ENCODE measurements around the gene NIPBL.

Gene NIPBL

DNA sequence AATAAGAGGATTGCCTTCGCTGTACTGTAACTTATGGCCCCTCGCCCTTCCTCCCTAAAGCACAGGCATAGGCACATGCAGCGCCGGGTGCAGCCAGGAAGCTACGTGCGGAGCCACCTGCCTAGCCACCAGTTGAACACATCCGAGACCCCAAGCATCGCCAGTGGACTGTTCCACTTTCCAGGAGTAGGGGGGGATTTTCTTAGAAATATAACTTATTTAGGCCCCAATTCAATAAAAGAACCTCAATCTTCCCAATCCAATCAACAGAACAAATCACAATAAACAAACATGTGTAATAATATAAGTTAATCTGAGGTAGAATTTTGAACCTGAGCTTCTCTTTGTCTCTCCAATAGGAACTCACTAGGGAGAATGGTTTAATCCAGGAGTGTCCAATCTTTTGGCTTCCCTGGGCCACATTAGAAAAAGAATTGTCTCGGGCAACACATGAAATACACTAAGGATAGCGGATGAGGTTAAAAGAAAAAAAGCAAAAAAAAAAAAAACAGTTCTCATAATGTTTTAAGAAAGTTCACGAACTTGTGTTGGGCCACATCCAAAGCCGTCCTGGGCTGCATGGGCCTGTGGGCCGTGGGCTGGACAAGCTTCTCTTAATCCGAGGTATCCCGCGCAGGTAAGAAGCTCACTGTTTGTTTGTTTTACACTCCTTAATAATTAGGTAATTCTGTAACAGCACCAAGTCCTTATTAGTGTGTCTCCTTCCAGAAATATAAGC, 22.0 kb upstream of the NIPBL start:
- no peak for TF ChIP-seq POLR2A (IDR thresholded peaks at IDR 0.05; ENCODE audit: low read depth, low read length)
- TF ChIP-seq POU2F2 (IDR thresholded peaks at IDR 0.05; ENCODE audit: low read depth, low read length): no peak
- TF ChIP-seq SPI1 (IDR thresholded peaks at IDR 0.05; ENCODE audit: low read depth, low read length): no peak
- TF ChIP-seq POLR2AphosphoS5 (IDR thresholded peaks at IDR 0.05; ENCODE audit: low read depth, low read length): no peak
- TF ChIP-seq TAF1 (IDR thresholded peaks at IDR 0.05; ENCODE audit: low read depth, low read length): no peak
- no peak for TF ChIP-seq PAX5 (IDR thresholded peaks at IDR 0.05; ENCODE audit: insufficient read depth, low read length, severe bottlenecking)
- FAIRE-seq: no peak

DNA sequence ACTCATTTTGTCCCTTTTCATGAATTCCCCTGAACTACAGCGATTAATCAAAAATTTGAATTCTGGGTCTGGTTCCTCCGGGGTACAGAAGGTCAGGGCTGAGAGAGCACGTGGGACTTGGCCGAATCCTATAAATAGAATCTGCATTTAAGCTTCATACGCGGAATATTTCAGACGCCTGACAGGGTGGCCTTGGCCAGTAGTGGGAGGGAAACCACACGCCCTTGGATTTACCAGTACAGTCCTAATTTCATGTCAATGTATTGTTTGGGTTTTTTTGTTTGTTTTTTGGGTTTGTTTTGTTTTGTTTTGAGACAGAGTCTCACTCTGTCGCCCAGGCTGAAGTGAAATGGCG, 21.5 kb upstream of the NIPBL start:
- DNase-seq (ENCODE audit: insufficient read length, low spot score) (no peak), FAIRE-seq (no peak)
- TF ChIP-seq SPI1 (IDR thresholded peaks at IDR 0.05; ENCODE audit: low read depth, low read length) (no peak), POLR2AphosphoS5 (IDR thresholded peaks at IDR 0.05; ENCODE audit: low read depth, low read length) (no peak), POLR2A (IDR thresholded peaks at IDR 0.05; ENCODE audit: low read depth, low read length) (no peak), TAF1 (IDR thresholded peaks at IDR 0.05; ENCODE audit: low read depth, low read length) (no peak), POU2F2 (IDR thresholded peaks at IDR 0.05; ENCODE audit: low read depth, low read length) (no peak), PAX5 (IDR thresholded peaks at IDR 0.05; ENCODE audit: insufficient read depth, low read length, severe bottlenecking) (no peak)

More for the DNA sequence above, 22.0 kb upstream of the NIPBL start:
- DNase-seq (ENCODE audit: insufficient read length, low spot score): no peak

- no peak for TF ChIP-seq POLR2AphosphoS5 (IDR thresholded peaks at IDR 0.05; ENCODE audit: low read depth, low read length)
- no peak for TF ChIP-seq POLR2A (IDR thresholded peaks at IDR 0.05; ENCODE audit: low read depth, low read length)
- TF ChIP-seq PAX5 (IDR thresholded peaks at IDR 0.05; ENCODE audit: insufficient read depth, low read length, severe bottlenecking): no peak
- no peak for TF ChIP-seq SPI1 (IDR thresholded peaks at IDR 0.05; ENCODE audit: low read depth, low read length)
- no peak for TF ChIP-seq POU2F2 (IDR thresholded peaks at IDR 0.05; ENCODE audit: low read depth, low read length)
- TF ChIP-seq TAF1 (IDR thresholded peaks at IDR 0.05; ENCODE audit: low read depth, low read length): no peak
- DNase-seq (ENCODE audit: insufficient read length, low spot score): no peak
- FAIRE-seq: no peak
Measured at GRCh38 chr5:36861871-36862270, 14.7 kb upstream of the NIPBL start.

DNA sequence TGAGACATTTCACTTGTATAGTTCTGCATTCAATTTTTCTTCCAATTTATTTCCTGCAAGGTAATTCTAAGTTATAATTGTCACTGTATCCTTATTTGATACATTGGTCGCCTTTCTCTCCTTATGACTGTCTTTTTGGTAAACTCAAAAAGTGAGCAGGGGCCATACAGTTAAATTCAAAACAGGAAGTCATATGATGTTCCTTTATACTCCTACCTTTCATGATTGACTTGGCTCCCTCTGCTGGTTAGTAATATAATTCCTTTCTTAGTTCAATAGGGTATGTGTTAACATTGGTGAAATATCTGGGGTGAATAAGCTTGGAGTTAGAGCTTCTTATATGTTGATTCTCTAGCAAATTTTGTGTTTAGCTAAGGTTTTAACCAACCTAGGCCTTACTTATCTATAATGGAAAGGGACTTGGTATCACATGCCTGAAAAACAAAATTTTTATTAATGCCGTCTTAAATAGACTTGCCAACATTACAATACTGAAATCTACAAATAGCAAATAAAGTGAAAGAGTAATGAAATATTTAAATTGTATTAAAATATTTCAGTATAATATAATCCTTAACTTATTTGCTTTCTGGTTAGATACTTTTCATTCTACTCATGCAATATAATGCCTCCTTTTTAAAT, 6.0 kb upstream of the NIPBL start:
- peak; percentile 40 for FAIRE-seq
- TF ChIP-seq TAF1 (IDR thresholded peaks at IDR 0.05; ENCODE audit: low read depth, low read length) (no peak), SPI1 (IDR thresholded peaks at IDR 0.05; ENCODE audit: low read depth, low read length) (peak; percentile 74)
- no peak for DNase-seq (ENCODE audit: insufficient read length, low spot score)

DNA sequence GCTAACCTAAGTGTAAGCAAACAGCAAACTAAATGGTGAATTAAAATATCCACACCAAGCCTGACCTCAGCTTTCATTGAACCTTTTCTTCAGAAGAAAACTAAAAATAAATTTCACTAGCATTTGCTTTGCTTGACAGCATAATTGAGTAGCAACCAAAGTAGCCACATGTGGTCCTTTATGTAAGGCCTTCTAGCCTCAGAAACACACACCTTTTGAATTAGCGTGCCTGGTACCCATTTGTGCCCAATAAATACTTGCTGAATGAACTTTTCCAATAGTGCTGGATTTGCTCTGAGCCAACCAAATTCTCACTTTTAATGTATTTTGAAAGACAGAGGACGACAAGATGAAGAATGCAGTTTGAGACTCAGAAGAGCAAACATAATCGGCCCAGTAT, 2.1 kb upstream of the NIPBL start:
- no peak for FAIRE-seq
- no peak for DNase-seq (ENCODE audit: insufficient read length, low spot score)
- TF ChIP-seq SPI1 (IDR thresholded peaks at IDR 0.05; ENCODE audit: low read depth, low read length) (no peak), POLR2AphosphoS5 (IDR thresholded peaks at IDR 0.05; ENCODE audit: low read depth, low read length) (no peak), POLR2A (IDR thresholded peaks at IDR 0.05; ENCODE audit: low read depth, low read length) (no peak), PAX5 (IDR thresholded peaks at IDR 0.05; ENCODE audit: insufficient read depth, low read length, severe bottlenecking) (no peak), TAF1 (IDR thresholded peaks at IDR 0.05; ENCODE audit: low read depth, low read length) (no peak), POU2F2 (IDR thresholded peaks at IDR 0.05; ENCODE audit: low read depth, low read length) (no peak)

GRCh38 chr5:36875051-36875789, 1.3 kb upstream of the NIPBL start:
- FAIRE-seq (peak; percentile 47), DNase-seq (ENCODE audit: insufficient read length, low spot score) (no peak)
- TF ChIP-seq POU2F2 (IDR thresholded peaks at IDR 0.05; ENCODE audit: low read depth, low read length) (no peak), TAF1 (IDR thresholded peaks at IDR 0.05; ENCODE audit: low read depth, low read length) (no peak), POLR2AphosphoS5 (IDR thresholded peaks at IDR 0.05; ENCODE audit: low read depth, low read length) (no peak), SPI1 (IDR thresholded peaks at IDR 0.05; ENCODE audit: low read depth, low read length) (no peak), POLR2A (IDR thresholded peaks at IDR 0.05; ENCODE audit: low read depth, low read length) (no peak), PAX5 (IDR thresholded peaks at IDR 0.05; ENCODE audit: insufficient read depth, low read length, severe bottlenecking) (no peak)

- DNase-seq (ENCODE audit: insufficient read length, low spot score) (peak; percentile 33), FAIRE-seq (no peak)
- TF ChIP-seq POLR2A (IDR thresholded peaks at IDR 0.05; ENCODE audit: low read depth, low read length) (no peak), SPI1 (IDR thresholded peaks at IDR 0.05; ENCODE audit: low read depth, low read length) (no peak), POLR2AphosphoS5 (IDR thresholded peaks at IDR 0.05; ENCODE audit: low read depth, low read length) (no peak), TAF1 (IDR thresholded peaks at IDR 0.05; ENCODE audit: low read depth, low read length) (no peak), PAX5 (IDR thresholded peaks at IDR 0.05; ENCODE audit: insufficient read depth, low read length, severe bottlenecking) (no peak), POU2F2 (IDR thresholded peaks at IDR 0.05; ENCODE audit: low read depth, low read length) (no peak)
Measured at GRCh38 chr5:36875790-36876298, 725 bp upstream of the NIPBL start.

DNA sequence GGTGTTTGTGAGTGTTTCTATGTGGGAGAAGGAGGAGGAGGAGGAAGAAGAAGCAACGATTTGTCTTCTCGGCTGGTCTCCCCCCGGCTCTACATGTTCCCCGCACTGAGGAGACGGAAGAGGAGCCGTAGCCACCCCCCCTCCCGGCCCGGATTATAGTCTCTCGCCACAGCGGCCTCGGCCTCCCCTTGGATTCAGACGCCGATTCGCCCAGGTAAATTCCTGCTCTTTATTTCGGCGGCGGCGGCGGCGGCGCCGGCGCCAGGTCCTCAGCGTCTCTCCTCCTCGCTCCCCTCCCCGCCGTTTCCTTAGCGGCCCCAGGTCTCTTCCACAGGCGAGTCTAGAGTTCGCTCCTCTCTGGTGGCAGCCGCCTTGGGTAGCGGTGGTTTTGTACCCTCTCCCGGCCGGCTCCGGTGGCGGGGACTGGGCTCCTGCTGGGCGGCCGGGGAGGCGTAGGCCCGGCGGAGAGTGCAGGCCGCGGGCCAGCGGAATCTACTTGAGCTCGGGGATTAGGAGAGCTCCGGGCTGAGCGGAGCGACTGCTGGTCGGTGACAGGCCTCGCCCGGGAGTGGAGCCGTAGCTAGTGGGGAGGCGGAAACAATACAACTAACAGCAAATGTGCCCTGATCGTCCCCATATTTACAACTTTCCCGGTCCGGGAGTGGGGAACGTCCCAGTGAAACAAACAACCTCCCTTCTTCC, 547 bp downstream of the NIPBL start:
- DNase-seq (ENCODE audit: insufficient read length, low spot score) (no peak), FAIRE-seq (no peak)
- TF ChIP-seq POLR2A (IDR thresholded peaks at IDR 0.05; ENCODE audit: low read depth, low read length) (no peak), PAX5 (IDR thresholded peaks at IDR 0.05; ENCODE audit: insufficient read depth, low read length, severe bottlenecking) (no peak), SPI1 (IDR thresholded peaks at IDR 0.05; ENCODE audit: low read depth, low read length) (no peak), POLR2AphosphoS5 (IDR thresholded peaks at IDR 0.05; ENCODE audit: low read depth, low read length) (no peak), POU2F2 (IDR thresholded peaks at IDR 0.05; ENCODE audit: low read depth, low read length) (no peak), TAF1 (IDR thresholded peaks at IDR 0.05; ENCODE audit: low read depth, low read length) (no peak)
